ENCODE data around the gene GFM1.

GRCh38 chr3:158738653-158739052 lies 94.3 kb downstream of the GFM1 start:
- TF ChIP-seq LEF1 (IDR thresholded peaks at IDR 0.05; ENCODE audit: borderline replicate concordance) (no peak), ZNF384 (IDR thresholded peaks at IDR 0.05) (no peak), TARDBP (IDR thresholded peaks at IDR 0.05) (no peak), HDGF (IDR thresholded peaks at IDR 0.05; ENCODE audit: borderline replicate concordance) (no peak), CTBP1 (IDR thresholded peaks at IDR 0.05; ENCODE audit: borderline replicate concordance) (no peak), NFRKB (IDR thresholded peaks at IDR 0.05) (no peak), FOXK2 (IDR thresholded peaks at IDR 0.05) (no peak), BHLHE40 (IDR thresholded peaks at IDR 0.05; ENCODE audit: borderline replicate concordance) (no peak), ELF4 (IDR thresholded peaks at IDR 0.05) (no peak), L3MBTL2 (conservative IDR thresholded peaks at IDR 0.05) (no peak), SUZ12 (IDR thresholded peaks at IDR 0.05) (no peak)
- TF ChIP-seq, protein P1, sequence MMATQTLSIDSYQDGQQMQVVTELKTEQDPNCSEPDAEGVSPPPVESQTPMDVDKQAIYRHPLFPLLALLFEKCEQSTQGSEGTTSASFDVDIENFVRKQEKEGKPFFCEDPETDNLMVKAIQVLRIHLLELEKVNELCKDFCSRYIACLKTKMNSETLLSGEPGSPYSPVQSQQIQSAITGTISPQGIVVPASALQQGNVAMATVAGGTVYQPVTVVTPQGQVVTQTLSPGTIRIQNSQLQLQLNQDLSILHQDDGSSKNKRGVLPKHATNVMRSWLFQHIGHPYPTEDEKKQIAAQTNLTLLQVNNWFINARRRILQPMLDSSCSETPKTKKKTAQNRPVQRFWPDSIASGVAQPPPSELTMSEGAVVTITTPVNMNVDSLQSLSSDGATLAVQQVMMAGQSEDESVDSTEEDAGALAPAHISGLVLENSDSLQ (IDR thresholded peaks at IDR 0.05) = no peak

All from HEK293T (cell line).